ENCODE data around the gene ZNRF4. TPM values are rescaled to one million over a fixed set of nuclear protein-coding genes. Genes with fewer than 3 reads are reported as not detected.
A peak's percentile ranks its signal among the peaks of the same experiment; 100 is the strongest.

The ZNRF4 gene
- total RNA-seq, 1 experiment from 2014 or later = not detected

GRCh38 chr19:5501907-5502306, 46.7 kb downstream of the ZNRF4 start:
- CTCF ChIA-PET = no interaction called here
- BruUV-seq (replicated peaks) = no TSS peak
- no peak overlapping the region for H3K4me3 ChIP-seq (ENCODE audit: low read depth, low read length)
- POLR2A ChIA-PET = no interaction called here
- DNase-seq = no peak
- TF ChIP-seq CTCF (IDR thresholded peaks at IDR 0.05; ENCODE audit: insufficient read depth in 1 of 2, low read depth in 1 of 2, low read length in 1 of 2, severe bottlenecking in 1 of 2, unreplicated experiment in 1 of 2) = no peak
- no peaks in the 10 kb centered on the region for H3K27me3 ChIP-seq (replicated peaks; ENCODE audit: control insufficient read depth, insufficient read depth, low read length)
- Mint-ChIP-seq H3K36me3 (ENCODE audit: insufficient read depth, unreplicated experiment) (no peaks in the 10 kb centered on the region), H3K27ac (ENCODE audit: unreplicated experiment) (no peak overlapping the region), H3K4me3 (ENCODE audit: unreplicated experiment) (no peak overlapping the region), H3K4me1 (ENCODE audit: low read depth, unreplicated experiment) (no peaks in the 10 kb centered on the region), H3K27me3 (ENCODE audit: insufficient read depth, unreplicated experiment) (no peaks in the 10 kb centered on the region), H3K9me3 (ENCODE audit: unreplicated experiment) (peaks cover 31% of the 10 kb centered on the region)
- no peaks in the 10 kb centered on the region for H3K4me1 ChIP-seq
- intact Hi-C loops (cut with micrococcal nuclease; ENCODE audit: unreplicated experiment) = no loop called here
- H3K36me3 ChIP-seq (ENCODE audit: control insufficient read depth, insufficient read depth, low read length) = no peaks in the 10 kb centered on the region
- H3K9me3 ChIP-seq = no peaks in the 10 kb centered on the region

GRCh38 chr19:5503598-5503997, 48.4 kb downstream of the ZNRF4 start:
- no peak overlapping the region for H3K27ac Mint-ChIP-seq (ENCODE audit: unreplicated experiment)
- intact Hi-C loops (cut with micrococcal nuclease; ENCODE audit: unreplicated experiment) = no loop called here
- no peak overlapping the region for H3K4me3 ChIP-seq (ENCODE audit: low read depth, low read length)
- H3K27me3 Mint-ChIP-seq (ENCODE audit: insufficient read depth, unreplicated experiment) = no peaks in the 10 kb centered on the region
- DNase-seq = no peak
- no peaks in the 10 kb centered on the region for H3K4me1 ChIP-seq
- ChIA-PET POLR2A (no interaction called here), CTCF (interaction anchor here (0.6 kb wide), 1 partner anchor 714 kb away, joined by 3 read pairs; no protein-coding TSS in a partner anchor)
- no peaks in the 10 kb centered on the region for H3K36me3 Mint-ChIP-seq (ENCODE audit: insufficient read depth, unreplicated experiment)
- H3K9me3 Mint-ChIP-seq (ENCODE audit: unreplicated experiment) = peaks cover 31% of the 10 kb centered on the region
- no peak overlapping the region for H3K4me3 Mint-ChIP-seq (ENCODE audit: unreplicated experiment)
- peak in 1 of 2 experiments; percentile 18 for TF ChIP-seq CTCF (IDR thresholded peaks at IDR 0.05; ENCODE audit: insufficient read depth in 1 of 2, low read depth in 1 of 2, low read length in 1 of 2, severe bottlenecking in 1 of 2, unreplicated experiment in 1 of 2)
- H3K27me3 ChIP-seq (replicated peaks; ENCODE audit: control insufficient read depth, insufficient read depth, low read length) = no peaks in the 10 kb centered on the region
- H3K4me1 Mint-ChIP-seq (ENCODE audit: low read depth, unreplicated experiment) = no peaks in the 10 kb centered on the region
- H3K9me3 ChIP-seq = no peaks in the 10 kb centered on the region
- BruUV-seq (replicated peaks) = no TSS peak
- H3K36me3 ChIP-seq (ENCODE audit: control insufficient read depth, insufficient read depth, low read length) = no peaks in the 10 kb centered on the region

- BruUV-seq (replicated peaks) = no TSS peak
- no peaks in the 10 kb centered on the region for H3K9me3 ChIP-seq
- peaks cover 31% of the 10 kb centered on the region for H3K9me3 Mint-ChIP-seq (ENCODE audit: unreplicated experiment)
- H3K4me1 ChIP-seq = no peaks in the 10 kb centered on the region
- intact Hi-C loops (cut with micrococcal nuclease; ENCODE audit: unreplicated experiment) = no loop called here
- H3K4me3 ChIP-seq (ENCODE audit: low read depth, low read length) = no peak overlapping the region
- CTCF ChIA-PET = no interaction called here
- H3K27me3 ChIP-seq (replicated peaks; ENCODE audit: control insufficient read depth, insufficient read depth, low read length) = no peaks in the 10 kb centered on the region
- no peaks in the 10 kb centered on the region for H3K27me3 Mint-ChIP-seq (ENCODE audit: insufficient read depth, unreplicated experiment)
- POLR2A ChIA-PET = no interaction called here
- peak in 1 of 2 experiments; percentile 16 for DNase-seq
- TF ChIP-seq CTCF (IDR thresholded peaks at IDR 0.05; ENCODE audit: insufficient read depth in 1 of 2, low read depth in 1 of 2, low read length in 1 of 2, severe bottlenecking in 1 of 2, unreplicated experiment in 1 of 2) = peak in 1 of 2 experiments; percentile 4
- H3K4me1 Mint-ChIP-seq (ENCODE audit: low read depth, unreplicated experiment) = no peaks in the 10 kb centered on the region
- H3K36me3 ChIP-seq (ENCODE audit: control insufficient read depth, insufficient read depth, low read length) = no peaks in the 10 kb centered on the region
- no peak overlapping the region for H3K27ac Mint-ChIP-seq (ENCODE audit: unreplicated experiment)
- H3K4me3 Mint-ChIP-seq (ENCODE audit: unreplicated experiment) = no peak overlapping the region
- H3K36me3 Mint-ChIP-seq (ENCODE audit: insufficient read depth, unreplicated experiment) = no peaks in the 10 kb centered on the region
These were observed 48.9 kb downstream of the ZNRF4 start for GRCh38 chr19:5504114-5504513.

Other genes starting within 250 kb of the ZNRF4 start
- gene PTPRS, start 114.6 kb upstream of the ZNRF4 start, total RNA-seq (2022) = 65.0 and 65.6 TPM in 2 replicates
- 3.8 and 4.1 TPM in 2 replicates for gene TINCR, start 112.5 kb downstream of the ZNRF4 start, total RNA-seq (2022)
- gene SAFB2, start 167.4 kb downstream of the ZNRF4 start, total RNA-seq (2022) = 81.3 and 104 TPM in 2 replicates
- 120 and 132 TPM in 2 replicates for gene SAFB, start 167.7 kb downstream of the ZNRF4 start, total RNA-seq (2022)
- gene MICOS13, start 225.1 kb downstream of the ZNRF4 start, total RNA-seq (2022) = 43.1 and 44.0 TPM in 2 replicates
- 2.4 and 3.1 TPM in 2 replicates for gene HSD11B1L, start 225.6 kb downstream of the ZNRF4 start, total RNA-seq (2022)
- 951 and 1,003 TPM in 2 replicates for gene RPL36, start 234.9 kb downstream of the ZNRF4 start, total RNA-seq (2022)

Data from Caco-2 (cell line).